Measurements from ENCODE around the gene JAK3. TPM values are rescaled to one million over a fixed set of nuclear protein-coding genes. Genes with fewer than 3 reads are reported as not detected.

The JAK3 gene
- total RNA-seq, 2 donors from 2014 or later, result 1.5 to 10.1 TPM

DNA sequence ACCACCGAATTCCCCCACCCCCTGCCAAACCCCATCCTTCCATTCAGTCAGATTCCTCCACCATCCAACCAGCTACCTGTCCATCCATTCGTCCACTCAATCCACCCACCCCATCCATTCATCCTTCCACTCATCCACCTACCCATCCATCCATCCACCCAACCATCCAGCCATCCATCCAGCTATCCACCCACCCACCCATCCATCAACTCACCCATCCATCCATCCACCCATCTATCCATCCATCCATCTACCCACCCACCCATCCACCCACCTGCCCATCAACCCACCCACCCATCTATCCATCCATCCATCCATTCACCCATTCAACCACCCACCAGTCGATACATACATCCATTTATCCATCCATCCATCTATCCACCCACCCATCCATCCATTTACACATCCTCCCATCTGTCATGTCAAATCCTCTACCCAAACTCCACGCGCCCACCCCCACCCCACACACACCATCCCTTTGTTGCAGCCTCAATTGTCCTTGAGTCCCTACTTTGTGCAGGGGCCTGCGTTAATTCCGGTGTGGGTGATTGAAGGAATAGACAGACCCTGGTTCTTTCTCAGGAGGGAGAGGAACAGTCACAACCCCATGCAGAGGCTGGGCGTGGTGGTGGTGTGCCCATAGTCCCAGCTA, 18.7 kb upstream of the JAK3 start:
- Histone ChIP-seq H3K27me3 (replicated peaks; ENCODE audit: insufficient read depth) (peaks cover 5% of the 10 kb centered on the region), H3K9me3 (no peaks in the 10 kb centered on the region), H3K4me3 (no peak overlapping the region), H3K4me1 (replicated peaks) (no peaks in the 10 kb centered on the region), H3K36me3 (peaks cover 19 to 22% of the 10 kb centered on the region in 2 donors), H3K27ac (no peak overlapping the region)
- WGBS, result 88% methylated on average over 8 of the region's 8 CpGs
- no peak for TF ChIP-seq POLR2A (IDR thresholded peaks at IDR 0.05)
- no peak for TF ChIP-seq POLR2AphosphoS5 (IDR thresholded peaks at IDR 0.05)
- no peak for TF ChIP-seq CTCF (IDR thresholded peaks at IDR 0.05)
- intact Hi-C loops (cut with DNase I), result no loop called here
- no peak for DNase-seq (ENCODE audit: low spot score)

DNA sequence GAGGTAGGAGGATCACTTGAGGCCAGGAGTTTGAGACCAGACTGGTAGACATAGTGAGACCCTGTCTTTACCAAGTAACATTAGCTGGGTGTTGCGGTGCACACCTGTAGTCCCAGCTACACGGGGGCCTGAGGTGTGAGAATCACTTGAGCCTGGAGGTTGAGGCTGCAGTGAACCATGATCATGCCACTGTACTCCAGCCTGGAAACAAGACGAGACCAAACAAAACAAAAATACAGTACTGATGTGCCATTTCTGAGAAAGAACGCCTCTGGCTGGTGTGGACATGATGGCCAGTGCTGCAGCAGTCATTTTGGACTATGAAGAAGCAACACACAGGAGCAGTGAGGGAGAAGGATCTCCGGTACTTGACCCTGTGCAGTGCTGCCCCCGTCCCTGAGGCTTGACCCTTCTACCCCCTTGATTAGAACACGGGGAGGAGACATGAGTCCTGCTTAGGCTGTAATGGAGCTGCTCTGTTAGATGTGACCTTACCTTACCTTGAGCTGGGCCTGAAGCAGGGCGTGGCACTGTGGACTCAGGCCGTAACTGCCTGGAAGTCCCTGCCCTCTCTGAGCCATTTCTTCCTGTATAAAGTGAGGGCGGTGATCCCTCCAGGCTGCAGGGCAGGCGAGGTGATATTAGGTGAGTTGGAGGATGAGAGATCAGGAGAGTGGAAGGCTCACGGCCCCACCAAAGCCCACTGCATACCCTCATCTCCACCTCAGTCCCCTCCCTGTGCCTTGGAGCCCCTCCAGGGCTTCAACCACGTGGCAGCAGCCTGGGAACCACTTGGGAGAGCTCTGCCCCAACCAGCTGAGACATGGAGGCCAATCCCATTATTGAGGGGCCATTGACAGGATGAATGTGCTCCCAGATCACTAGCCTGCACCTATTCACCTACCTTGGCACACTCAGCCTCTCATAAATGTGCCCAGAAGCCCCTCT, 17.9 kb upstream of the JAK3 start:
- no peak for TF ChIP-seq POLR2A (IDR thresholded peaks at IDR 0.05)
- TF ChIP-seq CTCF (IDR thresholded peaks at IDR 0.05), result no peak
- no peak for TF ChIP-seq POLR2AphosphoS5 (IDR thresholded peaks at IDR 0.05)
- intact Hi-C loops (cut with DNase I), result no loop called here
- Histone ChIP-seq H3K36me3 (peaks cover 19 to 22% of the 10 kb centered on the region in 2 donors), H3K27ac (no peak overlapping the region), H3K9me3 (no peaks in the 10 kb centered on the region), H3K27me3 (replicated peaks; ENCODE audit: insufficient read depth) (no peaks in the 10 kb centered on the region), H3K4me1 (replicated peaks) (peaks cover 5% of the 10 kb centered on the region), H3K4me3 (no peak overlapping the region)
- 70% methylated on average over 13 of the region's 13 CpGs for WGBS
- no peak for DNase-seq (ENCODE audit: low spot score)

DNA sequence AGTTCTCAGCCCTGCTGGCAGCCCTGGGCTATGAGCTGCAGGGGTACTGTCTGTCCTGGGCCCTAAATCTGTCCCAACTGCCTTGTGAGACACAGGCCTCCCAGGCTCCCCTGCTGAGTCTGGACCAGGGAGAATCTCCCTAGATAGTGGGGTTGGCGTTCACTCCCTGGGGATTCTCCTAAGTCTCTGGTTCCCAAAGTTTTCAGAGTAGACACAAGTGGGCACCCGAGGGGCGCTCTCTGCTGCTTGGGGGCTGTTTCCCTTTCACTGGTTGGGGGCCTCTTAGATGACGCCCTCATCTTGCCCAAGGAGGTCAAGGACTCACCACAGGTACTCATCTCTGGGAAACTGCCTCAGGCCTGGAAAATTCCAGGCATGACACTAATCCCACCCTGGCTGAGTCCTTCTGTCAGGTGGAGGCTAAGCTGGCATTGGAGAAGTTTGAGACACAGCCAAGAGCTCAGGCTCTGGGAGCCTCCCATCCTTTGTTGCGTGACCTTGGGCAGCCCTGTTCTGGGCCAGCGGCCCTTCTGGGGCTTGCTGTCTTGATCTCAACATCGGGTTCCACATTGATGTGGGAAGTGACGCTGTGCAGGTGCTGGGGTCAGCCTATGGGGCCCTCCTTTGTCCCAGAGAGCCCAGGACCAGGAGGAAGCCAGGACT, 15.9 kb upstream of the JAK3 start:
- Histone ChIP-seq H3K27me3 (replicated peaks; ENCODE audit: insufficient read depth) (no peaks in the 10 kb centered on the region), H3K27ac (no peak overlapping the region), H3K9me3 (no peaks in the 10 kb centered on the region), H3K4me3 (no peak overlapping the region), H3K36me3 (peaks cover 19 to 22% of the 10 kb centered on the region in 2 donors), H3K4me1 (replicated peaks) (peaks cover 6% of the 10 kb centered on the region)
- TF ChIP-seq CTCF (IDR thresholded peaks at IDR 0.05) (no peak), POLR2AphosphoS5 (IDR thresholded peaks at IDR 0.05) (no peak), POLR2A (IDR thresholded peaks at IDR 0.05) (no peak)
- 81% methylated on average over 8 of the region's 8 CpGs for WGBS
- intact Hi-C loops (cut with DNase I), result no loop called here
- DNase-seq (ENCODE audit: low spot score), result no peak

DNA sequence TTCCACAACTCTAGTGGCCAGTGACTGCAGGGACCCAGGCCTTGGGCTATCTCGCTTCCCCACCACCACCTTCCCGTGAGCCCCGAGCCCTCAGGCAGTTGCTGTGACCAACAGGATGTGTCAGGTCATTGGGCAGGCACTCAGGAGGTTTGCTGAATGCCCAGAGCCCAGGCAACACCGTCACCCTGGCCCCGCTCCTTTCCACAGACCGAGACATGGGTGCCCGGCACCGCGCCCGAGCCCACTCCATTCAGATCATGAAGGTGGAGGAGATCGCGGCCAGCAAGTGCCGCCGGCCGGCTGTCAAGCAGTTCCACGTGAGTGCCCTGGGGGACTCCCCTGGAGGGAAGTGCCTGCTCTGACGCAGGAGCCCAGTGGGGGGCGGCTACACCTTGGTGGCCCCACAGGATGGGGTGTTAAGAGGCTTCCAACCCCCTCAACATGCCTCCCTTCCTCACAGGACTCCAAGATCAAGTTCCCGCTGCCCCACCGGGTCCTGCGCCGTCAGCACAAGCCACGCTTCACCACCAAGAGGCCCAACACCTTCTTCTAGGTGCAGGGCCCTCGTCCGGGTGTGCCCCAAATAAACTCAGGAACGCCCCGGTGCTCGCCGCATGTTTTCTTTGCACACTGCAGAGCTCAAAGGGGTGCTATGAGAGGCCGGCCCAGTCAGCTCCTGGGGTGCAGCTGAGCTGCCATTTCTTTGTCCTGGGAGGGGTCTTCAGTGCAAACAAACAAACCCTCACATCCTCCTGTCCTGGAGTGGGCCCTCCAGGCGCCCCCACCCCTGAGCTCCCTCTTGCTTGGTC, 15.1 kb upstream of the JAK3 start:
- 86% methylated on average over 31 of the region's 31 CpGs for WGBS
- Histone ChIP-seq H3K4me3 (no peak overlapping the region), H3K36me3 (peaks cover 19 to 22% of the 10 kb centered on the region in 2 donors), H3K27me3 (replicated peaks; ENCODE audit: insufficient read depth) (no peaks in the 10 kb centered on the region), H3K4me1 (replicated peaks) (peaks cover 6% of the 10 kb centered on the region), H3K27ac (no peak overlapping the region), H3K9me3 (no peaks in the 10 kb centered on the region)
- intact Hi-C loops (cut with DNase I), result no loop called here
- TF ChIP-seq CTCF (IDR thresholded peaks at IDR 0.05) (no peak), POLR2A (IDR thresholded peaks at IDR 0.05) (no peak), POLR2AphosphoS5 (IDR thresholded peaks at IDR 0.05) (no peak)
- no peak for DNase-seq (ENCODE audit: low spot score)
